H1 (cell line): ENCODE results near the gene GRM8. TPM values are rescaled to one million over a fixed set of nuclear protein-coding genes. Genes with fewer than 3 reads are reported as not detected.

Experiments used
- BACH1 ChIP-seq: IDR thresholded peaks from 2 replicates; pipeline ENCODE4 v1.6.1; 2012; ENCODE audit warnings: low read length, improper control_type of control experiment
- CHD7 ChIP-seq: fragments of 300-600 bp; sonication (generic); IDR thresholded peaks from 2 replicates; pipeline ENCODE4 v1.7.1; 2012; ENCODE audit warnings: low read length, moderate library complexity, mild to moderate bottlenecking, inconsistent platforms; ENCODE audit not compliant: insufficient replicate concordance
- CTCF ChIP-seq, 3 experiments: IDR thresholded peaks; 1 replicate in 2 of 3; 2 replicates in 1 of 3; pipeline versions ENCODE4 v1.5.1 to v1.6.1; 2011; ENCODE audit warnings: low read length in 3 of 3, mild to moderate bottlenecking in 3 of 3, inconsistent platforms in 2 of 3, low read depth in 1 of 3, moderate library complexity in 1 of 3; ENCODE audit not compliant: insufficient read depth in 1 of 3; ENCODE audit errors: control extremely low read depth in 1 of 3
- GTF2F1 ChIP-seq: IDR thresholded peaks from 2 replicates; pipeline ENCODE4 v1.6.1; 2012; ENCODE audit warnings: low read depth, low read length, improper control_type of control experiment, borderline replicate concordance
- KDM1A ChIP-seq: fragments of 200-600, 300-600 bp; sonication (generic); IDR thresholded peaks from 2 replicates; pipeline ENCODE4 v1.7.1; 2016; ENCODE audit warnings: mild to moderate bottlenecking, low read length, borderline replicate concordance
- SP2 ChIP-seq: IDR thresholded peaks from 2 replicates; pipeline ENCODE4 v1.6.1; 2012; ENCODE audit warnings: mild to moderate bottlenecking, low read length, inconsistent platforms
- TCF12 ChIP-seq: IDR thresholded peaks from 2 replicates; pipeline ENCODE4 v1.6.1; 2011; ENCODE audit warnings: low read depth, mild to moderate bottlenecking, low read length
- ZNF274 ChIP-seq: IDR thresholded peaks from 2 replicates; pipeline ENCODE4 v1.7.0; 2012; ENCODE audit warnings: low read length, borderline replicate concordance; ENCODE audit errors: extremely low read depth
- polyA plus RNA-seq, 7 experiments: library from polyadenylated mRNA; depleted of rRNA in 3 of 7; stranded (reverse) in 5 of 7; unstranded in 2 of 7; fragments of >200 nt in 5 of 7; fragments of 200-250 nt in 2 of 7; gene quantifications; 1 replicate in 5 of 7; 2 replicates in 1 of 7; 4 replicates in 1 of 7; pipeline versions ENCODE4 v1.2.1 to v1.2.3, GENCODE V29; 2011 to 2013; ENCODE audit warnings: missing spikeins in 2 of 7, mixed read lengths in 2 of 7
- total RNA-seq: library from RNA; stranded (reverse); fragmentation: NEBNext Ultra II Directional; extraction: Animal tissue kit (Norgen Biotek cat#: 25700); gene quantifications from 2 replicates; pipeline ENCODE4 v1.2.1, GENCODE V29; 2021

GRM8 gene
- total and polyA plus RNA-seq, 2 of the 8 experiments (the other 6 are each of a cell fraction or from before 2014, with no cell fraction given), result 2.6 to 2.8 TPM

DNA sequence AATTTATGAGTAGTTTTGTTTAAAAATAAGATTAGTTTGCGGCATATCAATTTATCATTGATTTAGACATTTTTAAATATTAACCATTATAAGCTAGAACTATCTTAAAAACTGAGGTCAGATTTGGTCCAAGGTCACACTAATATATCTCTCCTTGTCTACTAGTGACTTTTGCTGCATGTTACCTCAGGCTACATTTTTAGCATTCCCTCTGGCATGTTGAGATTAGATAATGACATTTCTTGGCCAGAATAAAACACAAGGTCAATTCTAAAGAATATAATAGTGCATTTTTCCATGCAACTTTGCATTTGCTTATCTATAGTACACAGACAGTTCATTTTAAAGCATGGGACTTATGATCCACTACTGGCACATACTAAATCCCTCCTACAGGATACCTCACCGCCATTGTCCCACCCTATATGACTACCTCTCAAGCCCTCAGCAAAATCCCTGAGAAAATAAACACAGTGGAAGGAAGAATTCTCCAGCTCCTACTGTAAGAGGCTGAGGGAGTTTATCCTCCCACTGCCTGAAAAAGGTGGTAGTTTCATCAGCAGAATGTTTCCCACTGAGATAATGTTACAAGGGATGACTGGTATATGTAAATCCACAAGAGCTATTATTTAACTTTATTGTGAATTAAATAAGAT lies 816.4 kb downstream of the GRM8 start (continued):
- no peak for TF ChIP-seq CHD7
- TF ChIP-seq GTF2F1, result no peak
- no peak for TF ChIP-seq KDM1A
- no peak for TF ChIP-seq CTCF (IDR thresholded peaks at IDR 0.05; ENCODE audit: control extremely low read depth in 1 of 3, insufficient read depth in 1 of 3, low read depth in 1 of 3, low read length in 3 of 3)
- TF ChIP-seq ZNF274, result no peak
- no peak for TF ChIP-seq BACH1
- TF ChIP-seq TCF12, result no peak
- TF ChIP-seq SP2, result no peak
